Measurements from ENCODE around the gene NAE1. TPM values are rescaled to one million over a fixed set of nuclear protein-coding genes. Genes with fewer than 3 reads are reported as not detected.
"Not testable (repeated sequence)": the region's sequence is repeated elsewhere in the genome, so short reads cannot be mapped to it uniquely, and the experiment has no call there.

The NAE1 gene
- total and polyA plus RNA-seq, 12 donors = 30.9 to 94.7 (median 50.4) TPM

GRCh38 chr16:66801320-66802105 lies 29.3 kb downstream of the NAE1 start, which contains the start of gene TERB1:
TERB1 (minus strand) TSS chr16:66801584; CDS start chr16:66796798, 4,786 bp downstream.
- H3K27me3 ChIP-seq = no peaks in the 10 kb centered on the region
- intact Hi-C loops (cut with DNase I) = no loop called here
- peaks cover 0 to 40% of the 10 kb centered on the region in 2 donors for H3K36me3 ChIP-seq (replicated peaks in 1 of 2)
- DNase-seq = no peak
- no peak for TF ChIP-seq POLR2A (IDR thresholded peaks at IDR 0.05)
- no peak for TF ChIP-seq CTCF (IDR thresholded peaks at IDR 0.05)
- no peaks in the 10 kb centered on the region for H3K4me1 ChIP-seq (replicated peaks in 1 of 2)
- H3K4me3 ChIP-seq = no peak within 1 kb of the TSS
- no peaks in the 10 kb centered on the region for H3K9me3 ChIP-seq (replicated peaks in 1 of 3)
- WGBS, 4 donors = 90 to 95% (median 92%) methylated on average over 47 to 56 of the region's 56 CpGs
- no peak within 1 kb of the TSS for H3K27ac ChIP-seq

GRCh38 chr16:66800856-66801255 lies 29.9 kb downstream of the NAE1 start:
- H3K27ac ChIP-seq = no peak overlapping the region
- H3K36me3 ChIP-seq (replicated peaks in 1 of 2) = peaks cover 0 to 37% of the 10 kb centered on the region in 2 donors
- no peaks in the 10 kb centered on the region for H3K9me3 ChIP-seq (replicated peaks in 1 of 3)
- 93 to 100% (median 96%) methylated on average over 3 to 19 of the region's 19 CpGs for WGBS, 4 donors
- H3K4me1 ChIP-seq (replicated peaks in 1 of 2) = no peaks in the 10 kb centered on the region
- no peak for DNase-seq
- TF ChIP-seq CTCF (IDR thresholded peaks at IDR 0.05) (no peak), POLR2A (IDR thresholded peaks at IDR 0.05) (no peak)
- intact Hi-C loops (cut with DNase I) = no loop called here
- no peaks in the 10 kb centered on the region for H3K27me3 ChIP-seq
- no peak overlapping the region for H3K4me3 ChIP-seq

- DNase-seq = no peak
- Histone ChIP-seq H3K9me3 (replicated peaks in 1 of 3) (no peaks in the 10 kb centered on the region), H3K4me3 (no peak overlapping the region), H3K27me3 (no peaks in the 10 kb centered on the region), H3K27ac (no peak overlapping the region), H3K4me1 (replicated peaks in 1 of 2) (no peaks in the 10 kb centered on the region), H3K36me3 (replicated peaks in 1 of 2) (peaks cover 0 to 12% of the 10 kb centered on the region in 2 donors)
- WGBS, 4 donors = 81 to 97% (median 90%) methylated on average over 2 of the region's 2 CpGs
- intact Hi-C loops (cut with DNase I) = no loop called here
- no peak for TF ChIP-seq POLR2A (IDR thresholded peaks at IDR 0.05)
- no peak for TF ChIP-seq CTCF (IDR thresholded peaks at IDR 0.05)
Observed at GRCh38 chr16:66798161-66798560, 32.6 kb downstream of the NAE1 start.

- WGBS, 4 donors = 81 to 91% (median 86%) methylated on average over 6 of the region's 6 CpGs
- intact Hi-C loops (cut with DNase I) = not testable (repeated sequence)
Observed at GRCh38 chr16:66793984-66794383, 36.8 kb downstream of the NAE1 start.

More at GRCh38 chr16:66793984-66794383, 36.8 kb downstream of the NAE1 start:
- H3K36me3 ChIP-seq (replicated peaks in 1 of 2); H3K4me1 ChIP-seq (replicated peaks in 1 of 2); H3K27ac ChIP-seq; H3K4me3 ChIP-seq; H3K9me3 ChIP-seq (replicated peaks in 1 of 3); H3K27me3 ChIP-seq; DNase-seq: not testable (repeated sequence)

All from adrenal gland (tissue), 12 donors.